Measurements from ENCODE around the gene NUP62.
"Not testable (repeated sequence)": the region's sequence is repeated elsewhere in the genome, so short reads cannot be mapped to it uniquely, and the experiment has no call there.

NUP62 gene

GRCh38 chr19:49925486-49925885 lies 3.8 kb downstream of the NUP62 start:
- no peak for DNase-seq (ENCODE audit: low spot score)

GRCh38 chr19:49924881-49925210 lies 4.5 kb downstream of the NUP62 start:
- not testable (repeated sequence) for DNase-seq (ENCODE audit: low spot score)

GRCh38 chr19:49924004-49924880 lies 5.1 kb downstream of the NUP62 start:
- DNase-seq (ENCODE audit: low spot score): no peak

- no peak for DNase-seq (ENCODE audit: low spot score)
Measured at GRCh38 chr19:49923055-49924003, 6.0 kb downstream of the NUP62 start.

- DNase-seq (ENCODE audit: low spot score): no peak
Measured at GRCh38 chr19:49921871-49922795, 7.2 kb downstream of the NUP62 start.

- no peak for DNase-seq (ENCODE audit: low spot score)
Measured at GRCh38 chr19:49920624-49921363, 8.5 kb downstream of the NUP62 start.

- DNase-seq (ENCODE audit: low spot score): no peak
Measured at GRCh38 chr19:49918089-49918488, 11.2 kb downstream of the NUP62 start.

- no peak for DNase-seq (ENCODE audit: low spot score)
Measured at GRCh38 chr19:49916839-49917733, 12.2 kb downstream of the NUP62 start.

GRCh38 chr19:49915271-49915670 lies 14.0 kb downstream of the NUP62 start:
- no peak for DNase-seq (ENCODE audit: low spot score)

- DNase-seq (ENCODE audit: low spot score): no peak
Measured at GRCh38 chr19:49913720-49914119, 15.6 kb downstream of the NUP62 start.

- DNase-seq (ENCODE audit: low spot score): no peak
Measured at GRCh38 chr19:49912965-49913685, 16.2 kb downstream of the NUP62 start.

GRCh38 chr19:49911381-49912145 lies 17.7 kb downstream of the NUP62 start:
- DNase-seq (ENCODE audit: low spot score): no peak

- no peak for DNase-seq (ENCODE audit: low spot score)
Measured at GRCh38 chr19:49910179-49910578, 19.1 kb downstream of the NUP62 start.

GRCh38 chr19:49908480-49909420 lies 20.6 kb downstream of the NUP62 start:
- no peak for DNase-seq (ENCODE audit: low spot score)

- no peak for DNase-seq (ENCODE audit: low spot score)
Measured at GRCh38 chr19:49907745-49908446, 21.4 kb downstream of the NUP62 start.

GRCh38 chr19:49906879-49907564 lies 22.3 kb downstream of the NUP62 start:
- no peak for DNase-seq (ENCODE audit: low spot score)

Measured in ecto neural progenitor cell (in vitro differentiated cells).